ENCODE data around the gene PTCRA. TPM values are rescaled to one million over a fixed set of nuclear protein-coding genes. Genes with fewer than 3 reads are reported as not detected.
A peak's percentile ranks its signal among the peaks of the same experiment; 100 is the strongest.
"Not testable (repeated sequence)": the region's sequence is repeated elsewhere in the genome, so short reads cannot be mapped to it uniquely, and the experiment has no call there.

PTCRA gene
- polyA plus RNA-seq, 1 experiment, result not detected

DNA sequence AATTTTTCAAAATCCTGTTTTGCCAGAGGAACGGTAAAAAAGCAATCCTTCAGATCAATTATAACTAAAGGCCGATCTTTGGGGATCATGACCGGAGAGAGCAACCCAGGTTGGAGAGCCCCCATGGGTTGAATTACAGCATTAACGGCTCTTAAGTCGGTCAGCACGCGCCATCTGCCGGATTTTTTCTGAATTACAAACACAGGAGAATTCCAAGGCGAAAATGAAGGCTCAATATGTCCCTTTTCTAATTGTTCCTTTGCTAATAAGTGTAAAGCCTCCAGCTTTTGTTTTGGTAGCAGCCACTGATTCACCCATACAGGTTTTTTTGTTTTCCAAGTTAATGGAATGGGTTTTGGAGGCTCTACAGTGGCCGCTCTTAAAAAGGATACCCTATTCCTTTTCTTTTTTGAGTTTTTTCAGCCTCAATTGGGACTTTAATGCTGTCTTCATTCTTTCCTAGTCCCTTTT lies 16.9 kb upstream of the PTCRA start:
- Histone ChIP-seq H3K27ac (ENCODE audit: low read depth, low read length) (no peak overlapping the region), H3K9me3 (ENCODE audit: control insufficient read depth, insufficient read depth, low read length) (no peaks in the 10 kb centered on the region), H3K27me3 (ENCODE audit: control insufficient read depth, insufficient read depth, low read length) (no peaks in the 10 kb centered on the region), H3K4me3 (ENCODE audit: low read depth, low read length) (no peak overlapping the region)
- ChIA-PET POLR2A (interaction anchor here (0.6 kb wide), 1 partner anchor 93 kb away, joined by 7 read pairs; no protein-coding TSS in a partner anchor), CTCF (interaction anchor here (0.7 to 4.0 kb wide), 3 partner anchors 125 to 236 kb away, joined by 3 to 29 read pairs (median 3); partner anchors contain the start of gene TBCC)
- DNase-seq (ENCODE audit: low read depth, low spot score), result no peak
- TF ChIP-seq, protein P1, sequence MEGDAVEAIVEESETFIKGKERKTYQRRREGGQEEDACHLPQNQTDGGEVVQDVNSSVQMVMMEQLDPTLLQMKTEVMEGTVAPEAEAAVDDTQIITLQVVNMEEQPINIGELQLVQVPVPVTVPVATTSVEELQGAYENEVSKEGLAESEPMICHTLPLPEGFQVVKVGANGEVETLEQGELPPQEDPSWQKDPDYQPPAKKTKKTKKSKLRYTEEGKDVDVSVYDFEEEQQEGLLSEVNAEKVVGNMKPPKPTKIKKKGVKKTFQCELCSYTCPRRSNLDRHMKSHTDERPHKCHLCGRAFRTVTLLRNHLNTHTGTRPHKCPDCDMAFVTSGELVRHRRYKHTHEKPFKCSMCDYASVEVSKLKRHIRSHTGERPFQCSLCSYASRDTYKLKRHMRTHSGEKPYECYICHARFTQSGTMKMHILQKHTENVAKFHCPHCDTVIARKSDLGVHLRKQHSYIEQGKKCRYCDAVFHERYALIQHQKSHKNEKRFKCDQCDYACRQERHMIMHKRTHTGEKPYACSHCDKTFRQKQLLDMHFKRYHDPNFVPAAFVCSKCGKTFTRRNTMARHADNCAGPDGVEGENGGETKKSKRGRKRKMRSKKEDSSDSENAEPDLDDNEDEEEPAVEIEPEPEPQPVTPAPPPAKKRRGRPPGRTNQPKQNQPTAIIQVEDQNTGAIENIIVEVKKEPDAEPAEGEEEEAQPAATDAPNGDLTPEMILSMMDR (IDR thresholded peaks at IDR 0.05; ENCODE audit: low read depth, low read length), result peak; percentile 68

DNA sequence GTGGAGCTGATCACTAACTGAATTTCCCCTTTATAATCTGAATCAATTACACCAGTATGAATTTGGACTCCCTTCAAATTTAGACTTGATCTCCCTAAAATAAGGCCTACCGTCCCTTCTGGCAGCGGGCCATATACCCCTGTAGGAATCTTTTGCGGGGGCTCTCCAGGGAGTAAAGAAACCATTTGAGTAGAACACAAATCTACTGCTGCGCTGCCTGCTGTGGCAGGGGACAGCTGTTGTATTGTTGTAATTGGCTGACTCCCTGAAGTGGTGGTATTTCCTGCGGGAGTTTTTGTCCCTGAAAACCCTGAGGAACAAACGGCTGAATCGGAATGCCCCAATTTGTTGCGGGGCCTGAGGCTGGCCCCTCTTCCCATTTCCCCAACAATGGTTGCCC lies 16.0 kb upstream of the PTCRA start:
- ChIA-PET CTCF (interaction anchor here (0.6 to 4.0 kb wide), 7 partner anchors 16 to 240 kb away, joined by 3 to 29 read pairs (median 3); no protein-coding TSS in a partner anchor), POLR2A (no interaction called here)
- Histone ChIP-seq H3K27ac (ENCODE audit: low read depth, low read length) (no peak overlapping the region), H3K4me3 (ENCODE audit: low read depth, low read length) (no peak overlapping the region), H3K9me3 (ENCODE audit: control insufficient read depth, insufficient read depth, low read length) (no peaks in the 10 kb centered on the region), H3K27me3 (ENCODE audit: control insufficient read depth, insufficient read depth, low read length) (no peaks in the 10 kb centered on the region)
- TF ChIP-seq, protein P1 (IDR thresholded peaks at IDR 0.05; ENCODE audit: low read depth, low read length), result no peak
- no peak for DNase-seq (ENCODE audit: low read depth, low spot score)

DNA sequence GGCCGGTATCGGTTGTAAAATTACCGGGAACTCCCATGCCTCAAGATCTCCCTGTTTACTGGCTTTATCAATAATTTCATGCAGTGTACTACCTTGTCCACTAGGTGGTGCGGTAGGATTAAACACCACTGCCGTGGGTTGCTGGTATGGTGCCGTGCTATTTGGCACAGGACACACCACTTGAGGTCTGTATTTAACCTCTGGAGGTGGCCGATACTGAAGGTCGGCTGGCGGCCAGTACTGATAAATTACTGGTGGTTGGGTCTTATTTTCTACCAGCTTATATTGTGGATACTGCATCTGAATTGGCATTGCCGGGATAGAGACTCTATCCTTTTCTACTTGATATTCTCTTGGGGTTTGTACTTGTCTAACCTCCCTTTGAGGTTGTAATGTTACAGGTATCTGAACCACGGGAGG lies 14.3 kb upstream of the PTCRA start:
- POLR2A ChIA-PET, result interaction anchor here (0.5 kb wide), 1 partner anchor 120 kb away, joined by 4 read pairs; the partner anchor contains the start of gene BICRAL
- H3K4me3 ChIP-seq (ENCODE audit: low read depth, low read length), result no peak overlapping the region

DNA sequence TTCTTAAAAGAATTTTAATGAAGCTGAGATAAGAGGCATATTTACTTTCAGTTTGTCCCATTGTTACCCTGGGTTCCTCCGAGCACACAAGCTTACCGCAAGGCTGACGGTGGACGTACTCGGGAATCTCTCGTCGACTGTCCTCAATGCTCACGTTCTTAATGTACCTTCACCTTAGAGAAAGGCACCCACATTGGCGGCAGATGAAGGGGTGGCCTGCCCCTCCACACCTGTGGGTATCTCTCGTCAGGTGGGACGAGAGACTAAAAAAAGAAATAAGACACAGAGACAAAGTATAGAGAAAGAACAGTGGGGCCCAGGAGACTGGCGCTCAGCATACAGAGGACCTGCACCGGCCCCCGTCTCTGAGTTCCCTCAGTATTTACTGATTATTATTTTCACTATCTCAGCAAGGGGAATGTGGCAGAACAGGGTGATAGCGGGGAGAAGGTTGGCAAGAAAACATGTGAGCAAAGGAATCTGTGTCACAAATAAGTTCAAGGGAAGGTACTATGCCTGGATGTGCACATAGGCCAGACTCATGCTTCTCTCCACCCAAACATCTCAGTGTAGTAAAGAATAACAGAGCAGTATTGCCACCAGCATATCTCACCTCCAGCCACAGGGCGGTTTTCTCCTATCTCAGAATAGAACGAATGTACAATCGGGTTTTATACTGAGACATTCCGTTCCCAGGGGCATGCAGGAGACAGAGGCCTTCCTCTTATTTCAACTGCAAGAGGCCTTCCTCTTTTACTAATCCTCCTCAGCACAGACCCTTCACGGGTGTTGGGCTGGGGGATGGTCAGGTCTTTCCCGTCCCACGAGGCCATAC lies 13.2 kb upstream of the PTCRA start:
- DNase-seq (ENCODE audit: low read depth, low spot score); H3K4me3 ChIP-seq (ENCODE audit: low read depth, low read length); H3K9me3 ChIP-seq (ENCODE audit: control insufficient read depth, insufficient read depth, low read length); H3K27me3 ChIP-seq (ENCODE audit: control insufficient read depth, insufficient read depth, low read length); POLR2A ChIA-PET; H3K27ac ChIP-seq (ENCODE audit: low read depth, low read length): not testable (repeated sequence)
- CTCF ChIA-PET, result interaction anchor here (1.2 to 2.0 kb wide), 4 partner anchors 69 to 241 kb away, joined by 3 to 9 read pairs (median 6); no protein-coding TSS in a partner anchor

More for the DNA sequence above, 14.3 kb upstream of the PTCRA start:
- no peaks in the 10 kb centered on the region for H3K27me3 ChIP-seq (ENCODE audit: control insufficient read depth, insufficient read depth, low read length)
- no peaks in the 10 kb centered on the region for H3K9me3 ChIP-seq (ENCODE audit: control insufficient read depth, insufficient read depth, low read length)
- TF ChIP-seq, protein P1 (IDR thresholded peaks at IDR 0.05; ENCODE audit: low read depth, low read length), result peak; percentile 83
- peak; percentile 62 for DNase-seq (ENCODE audit: low read depth, low spot score)
- CTCF ChIA-PET, result interaction anchor here (0.6 to 4.0 kb wide), 28 partner anchors 10 to 289 kb away, joined by 3 to 29 read pairs (median 4); partner anchors contain the start of genes CNPY3, KLHDC3, MEA1 and PEX6
- H3K27ac ChIP-seq (ENCODE audit: low read depth, low read length), result no peak overlapping the region

DNA sequence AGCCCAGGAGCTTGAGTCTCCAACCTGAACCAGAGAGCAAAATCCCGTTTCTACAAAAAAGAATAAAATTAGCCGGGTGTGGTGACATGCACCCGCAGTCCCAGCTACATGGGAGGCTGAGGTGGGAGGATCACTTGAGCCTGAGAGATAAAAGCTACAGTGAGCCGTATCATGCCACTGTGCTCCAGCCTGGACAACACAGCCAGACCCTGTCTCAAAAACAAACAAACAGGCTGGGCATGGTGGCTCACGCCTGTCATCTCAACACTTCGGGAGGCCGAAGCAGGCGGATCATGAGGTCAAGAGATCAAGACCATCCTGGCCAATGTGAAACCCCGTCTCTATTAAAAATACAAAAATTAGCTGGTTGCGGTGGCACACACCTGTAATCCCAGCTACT lies 11.4 kb upstream of the PTCRA start:
- ChIA-PET CTCF (interaction anchor here (0.5 to 0.7 kb wide), 3 partner anchors 42 to 326 kb away, joined by 3 to 10 read pairs (median 4); no protein-coding TSS in a partner anchor), POLR2A (interaction anchor here (0.6 to 1.3 kb wide), 4 partner anchors 80 to 431 kb away, joined by 3 to 6 read pairs (median 4); partner anchors contain the start of gene PPP2R5D)
- TF ChIP-seq, protein P1 (IDR thresholded peaks at IDR 0.05; ENCODE audit: low read depth, low read length), result no peak

More for the DNA sequence above, 11.4 kb upstream of the PTCRA start:
- H3K27me3 ChIP-seq (ENCODE audit: control insufficient read depth, insufficient read depth, low read length), result peaks cover 2% of the 10 kb centered on the region
- no peak for DNase-seq (ENCODE audit: low read depth, low spot score)
- H3K27ac ChIP-seq (ENCODE audit: low read depth, low read length), result no peak overlapping the region
- no peak overlapping the region for H3K4me3 ChIP-seq (ENCODE audit: low read depth, low read length)
- no peaks in the 10 kb centered on the region for H3K9me3 ChIP-seq (ENCODE audit: control insufficient read depth, insufficient read depth, low read length)

All from AG04450 (cell line).